Effector memory CD4-positive, alpha-beta T cell (primary cell): ENCODE measurements around the gene GLT6D1.
"Not testable (repeated sequence)": the region's sequence is repeated elsewhere in the genome, so short reads cannot be mapped to it uniquely, and the experiment has no call there.

Source experiments
- DNase-seq, 3 donors: peaks; one replicate each; pipeline ENCODE4 v3.0.0-alpha.2; 2020
- H3K27ac ChIP-seq: 2 replicates; pipeline ENCODE4 v1.7.0; 2013; ENCODE audit warnings: mild to moderate bottlenecking, low read length, moderate library complexity; ENCODE audit not compliant: insufficient read depth, poor library complexity, severe bottlenecking
- H3K27me3 ChIP-seq: replicated peaks from 2 replicates; pipeline ENCODE4 v1.7.0; 2013; ENCODE audit warnings: mild to moderate bottlenecking, low read length; ENCODE audit not compliant: insufficient read depth, control insufficient read depth, poor library complexity, severe bottlenecking
- H3K36me3 ChIP-seq: 2 replicates; pipeline ENCODE4 v1.7.0; 2013; ENCODE audit warnings: mild to moderate bottlenecking, low read length, moderate library complexity; ENCODE audit not compliant: control insufficient read depth, insufficient read depth
- H3K4me1 ChIP-seq: 2 replicates; pipeline ENCODE4 v1.7.0; 2013; ENCODE audit warnings: low read length, mild to moderate bottlenecking; ENCODE audit not compliant: control insufficient read depth, insufficient read depth, poor library complexity, severe bottlenecking
- H3K4me3 ChIP-seq: 2 replicates; pipeline ENCODE4 v1.7.0; 2013; ENCODE audit warnings: low read length, low read depth, mild to moderate bottlenecking; ENCODE audit not compliant: insufficient read depth, poor library complexity, severe bottlenecking
- H3K9me3 ChIP-seq: 2 replicates; pipeline ENCODE4 v1.7.0; 2013; ENCODE audit warnings: mild to moderate bottlenecking, low read length, moderate library complexity; ENCODE audit not compliant: control insufficient read depth

GLT6D1 gene

DNA sequence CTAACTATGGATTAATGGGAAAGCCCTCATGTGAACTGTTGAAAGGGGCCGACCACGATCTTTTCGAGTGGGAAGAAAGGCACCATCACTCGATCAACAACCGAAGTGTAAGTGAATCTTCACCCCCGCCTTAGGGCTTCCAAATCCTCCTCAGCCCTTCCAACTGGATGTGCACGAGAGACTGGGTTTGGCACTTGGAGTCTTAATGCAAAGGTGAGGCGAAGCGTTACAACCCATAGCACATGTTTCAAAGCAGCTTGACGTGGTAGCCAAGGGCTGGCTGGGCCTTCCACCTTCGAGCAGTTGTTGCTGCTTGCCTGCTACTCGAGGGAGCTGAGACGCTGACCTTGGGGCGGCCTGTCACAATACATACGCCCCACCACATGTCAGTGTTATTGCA, 18.1 kb upstream of the GLT6D1 start:
- no peak for DNase-seq
- no peaks in the 10 kb centered on the region for H3K36me3 ChIP-seq
- H3K4me1 ChIP-seq, result no peaks in the 10 kb centered on the region
- no peaks in the 10 kb centered on the region for H3K9me3 ChIP-seq
- no peak overlapping the region for H3K27ac ChIP-seq
- no peak overlapping the region for H3K4me3 ChIP-seq
- H3K27me3 ChIP-seq, result no peaks in the 10 kb centered on the region

GRCh38 chr9:135655317-135655716, 16.0 kb upstream of the GLT6D1 start:
- Histone ChIP-seq H3K9me3 (no peaks in the 10 kb centered on the region), H3K4me3 (no peak overlapping the region), H3K36me3 (no peaks in the 10 kb centered on the region), H3K27me3 (no peaks in the 10 kb centered on the region), H3K27ac (no peak overlapping the region), H3K4me1 (no peaks in the 10 kb centered on the region)
- no peak for DNase-seq

DNA sequence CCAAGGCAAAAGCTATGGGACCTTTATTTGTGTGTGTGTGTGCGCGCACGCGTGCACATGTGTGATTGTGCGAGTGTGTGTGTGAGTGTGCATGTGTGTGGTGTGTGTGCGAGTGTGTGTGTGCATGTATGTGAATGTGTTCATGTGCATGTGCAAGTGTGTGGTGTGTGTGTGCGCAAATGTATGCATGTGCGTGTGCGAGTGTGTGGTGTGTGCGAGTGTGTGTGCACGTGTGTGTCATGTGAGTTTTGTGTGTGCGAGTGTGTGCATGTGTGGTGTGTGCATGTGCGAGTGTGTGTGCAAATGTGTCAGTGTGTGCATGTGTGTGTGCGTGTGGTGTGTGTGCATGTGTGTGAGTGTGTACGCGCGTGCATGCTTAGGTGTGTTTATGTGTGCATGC, 11.1 kb upstream of the GLT6D1 start:
- peaks cover 14% of the 10 kb centered on the region for H3K9me3 ChIP-seq
- H3K27ac ChIP-seq, result no peak overlapping the region
- H3K4me1 ChIP-seq, result no peaks in the 10 kb centered on the region
- no peak for DNase-seq
- H3K4me3 ChIP-seq, result no peak overlapping the region
- H3K36me3 ChIP-seq, result no peaks in the 10 kb centered on the region
- no peaks in the 10 kb centered on the region for H3K27me3 ChIP-seq

- peaks cover 14% of the 10 kb centered on the region for H3K9me3 ChIP-seq
- no peaks in the 10 kb centered on the region for H3K4me1 ChIP-seq
- no peak overlapping the region for H3K27ac ChIP-seq
Measured at GRCh38 chr9:135649508-135649907, 10.2 kb upstream of the GLT6D1 start.

GRCh38 chr9:135648494-135649410, 9.4 kb upstream of the GLT6D1 start:
- H3K27me3 ChIP-seq, result no peaks in the 10 kb centered on the region
- H3K27ac ChIP-seq, result no peak overlapping the region
- no peak overlapping the region for H3K4me3 ChIP-seq
- H3K4me1 ChIP-seq, result no peaks in the 10 kb centered on the region
- H3K9me3 ChIP-seq, result peaks cover 18% of the 10 kb centered on the region
- no peak for DNase-seq
- H3K36me3 ChIP-seq, result no peaks in the 10 kb centered on the region

More at GRCh38 chr9:135649508-135649907, 10.2 kb upstream of the GLT6D1 start:
- no peak overlapping the region for H3K4me3 ChIP-seq
- no peaks in the 10 kb centered on the region for H3K36me3 ChIP-seq
- DNase-seq, result no peak
- no peaks in the 10 kb centered on the region for H3K27me3 ChIP-seq

DNA sequence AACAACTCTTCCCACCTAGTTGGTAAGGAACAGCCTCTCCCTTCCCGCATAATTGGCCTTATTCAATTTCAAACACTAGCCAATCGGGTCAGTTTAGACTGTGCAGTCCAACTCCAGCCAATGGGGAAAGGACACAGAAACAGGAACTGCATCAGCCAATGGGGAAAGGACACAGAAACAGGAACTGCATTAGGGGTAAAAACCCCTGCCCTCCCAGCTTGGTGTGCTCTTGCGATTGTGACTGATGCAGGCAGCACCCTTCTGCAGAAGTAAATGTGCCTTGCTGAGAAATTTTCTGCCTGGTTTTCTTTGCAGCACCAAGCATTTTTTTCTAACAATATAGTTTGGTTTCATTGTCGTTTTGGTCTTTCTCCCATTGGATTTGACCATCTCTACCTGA, 8.5 kb upstream of the GLT6D1 start:
- Histone ChIP-seq H3K9me3 (peaks cover 18% of the 10 kb centered on the region), H3K4me3 (no peak overlapping the region), H3K27me3 (no peaks in the 10 kb centered on the region), H3K4me1 (no peaks in the 10 kb centered on the region), H3K27ac (no peak overlapping the region), H3K36me3 (no peaks in the 10 kb centered on the region)
- no peak for DNase-seq

DNA sequence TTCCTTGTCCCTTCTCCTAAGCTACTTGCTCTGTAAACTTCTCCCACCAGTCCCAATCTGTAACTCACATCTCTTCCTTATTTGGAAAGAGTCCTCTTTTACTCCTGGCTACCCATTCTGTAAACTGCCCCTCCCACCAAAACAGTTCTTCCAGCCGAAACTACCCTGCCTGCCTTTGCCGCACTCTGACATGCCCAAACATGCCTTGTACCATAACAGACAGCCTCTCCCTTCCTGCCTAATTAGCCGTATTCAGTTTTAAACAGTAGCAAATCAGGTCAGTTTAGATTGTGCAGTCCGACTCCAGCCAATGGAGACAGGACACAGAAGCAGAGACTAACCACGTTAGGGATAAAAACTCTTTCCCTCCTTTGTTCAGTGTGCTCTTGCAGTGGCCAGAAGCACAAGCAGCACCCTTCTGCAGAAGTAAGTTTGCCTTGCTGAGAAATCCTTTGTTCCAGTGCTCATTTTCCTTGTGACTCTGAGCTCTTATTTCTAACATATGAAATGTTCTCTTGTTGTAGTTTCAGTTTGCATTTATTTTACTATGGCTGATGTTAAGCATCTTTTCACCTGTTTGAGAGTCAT, 5.4 kb upstream of the GLT6D1 start:
- Histone ChIP-seq H3K4me1 (no peaks in the 10 kb centered on the region), H3K9me3 (peaks cover 18% of the 10 kb centered on the region), H3K27ac (no peak overlapping the region), H3K4me3 (no peak overlapping the region), H3K36me3 (no peaks in the 10 kb centered on the region), H3K27me3 (no peaks in the 10 kb centered on the region)
- DNase-seq, result no peak

DNA sequence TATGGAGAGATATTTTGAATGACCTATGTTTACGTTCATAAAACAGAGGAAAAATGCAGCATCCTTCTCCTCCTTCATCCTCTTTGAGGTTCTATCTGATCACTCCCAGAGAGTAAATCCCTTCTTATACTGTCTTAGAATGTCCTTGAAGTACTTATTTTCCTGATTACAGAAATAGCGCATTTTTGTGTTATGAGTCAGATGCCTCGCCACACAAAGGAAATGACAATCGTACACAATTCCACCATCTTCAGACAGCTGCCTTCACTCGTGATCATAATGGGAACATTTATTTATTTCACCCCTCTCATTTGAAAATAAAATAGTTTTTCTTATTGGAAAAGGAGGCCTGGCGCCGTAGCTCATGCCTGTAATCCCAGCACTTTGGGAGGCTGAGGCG, 2.4 kb upstream of the GLT6D1 start:
- no peak overlapping the region for H3K4me3 ChIP-seq
- H3K36me3 ChIP-seq, result no peaks in the 10 kb centered on the region
- no peaks in the 10 kb centered on the region for H3K27me3 ChIP-seq
- H3K9me3 ChIP-seq, result peaks cover 5% of the 10 kb centered on the region
- H3K4me1 ChIP-seq, result no peaks in the 10 kb centered on the region
- DNase-seq, result no peak
- H3K27ac ChIP-seq, result no peak overlapping the region

DNA sequence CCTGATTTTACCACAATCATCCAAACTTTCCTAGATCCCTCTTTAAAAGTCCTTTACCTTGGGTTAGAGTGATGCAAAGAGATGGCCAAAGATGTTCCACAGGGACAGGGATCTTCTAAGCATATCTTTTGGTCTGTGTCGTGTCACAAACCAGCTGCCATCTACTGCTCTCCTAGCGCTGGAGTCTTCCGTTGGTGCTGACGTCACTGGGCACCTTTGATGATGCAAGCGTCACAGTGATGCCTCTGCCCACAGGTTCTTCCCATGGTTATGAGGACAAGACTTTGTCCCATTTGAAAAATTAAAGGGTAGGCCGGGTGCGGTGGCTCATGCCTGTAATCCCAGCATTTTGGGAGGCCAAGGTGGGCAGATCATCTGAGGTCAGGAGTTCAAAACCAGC, 1.7 kb upstream of the GLT6D1 start:
- H3K27me3 ChIP-seq, result no peaks in the 10 kb centered on the region
- H3K9me3 ChIP-seq, result peaks cover 5% of the 10 kb centered on the region
- no peaks in the 10 kb centered on the region for H3K4me1 ChIP-seq
- no peak overlapping the region for H3K27ac ChIP-seq
- no peak overlapping the region for H3K4me3 ChIP-seq
- no peak for DNase-seq
- no peaks in the 10 kb centered on the region for H3K36me3 ChIP-seq

- H3K36me3 ChIP-seq, H3K4me1 ChIP-seq, DNase-seq, H3K27ac ChIP-seq, H3K9me3 ChIP-seq, H3K4me3 ChIP-seq, H3K27me3 ChIP-seq: not testable (repeated sequence)
Measured at GRCh38 chr9:135636930-135637530, 2.3 kb downstream of the GLT6D1 start.
